Esophagus muscularis mucosa (tissue), 4 donors: ENCODE results near the gene SYNJ2. TPM values are rescaled to one million over a fixed set of nuclear protein-coding genes. Genes with fewer than 3 reads are reported as not detected.
"Not testable (repeated sequence)": the region's sequence is repeated elsewhere in the genome, so short reads cannot be mapped to it uniquely, and the experiment has no call there.

Experiments used
- DNase-seq: peaks from one replicate; pipeline ENCODE4 v3.0.0-alpha.2; 2017; ENCODE audit errors: extremely low spot score
- H3K27ac ChIP-seq, 4 donors: fragments of 200-600 bp; sonication (generic); replicated peaks in 1 of 4; 1 replicate in 3 of 4; 2 replicates in 1 of 4; pipeline ENCODE4 v1.5.1; 2016 to 2019; ENCODE audit warnings: mild to moderate bottlenecking in 1 of 4
- H3K27me3 ChIP-seq, 4 donors: fragments of 200-600 bp; sonication (generic); one replicate each; pipeline versions ENCODE4 v1.5.1 to v1.6.0; 2016 to 2019
- H3K36me3 ChIP-seq, 4 donors: fragments of 200-600 bp; sonication (generic); one replicate each; pipeline ENCODE4 v1.5.1; 2016 to 2019
- H3K4me1 ChIP-seq, 4 donors: fragments of 200-600 bp; sonication (generic); one replicate each; pipeline ENCODE4 v1.5.1; 2016 to 2019
- H3K4me3 ChIP-seq, 4 donors: fragments of 200-600 bp; sonication (generic); 1 replicate in 2 of 4; 2 replicates in 2 of 4; pipeline ENCODE4 v1.5.1; 2016 to 2019; ENCODE audit warnings: mild to moderate bottlenecking in 4 of 4, moderate library complexity in 1 of 4
- H3K9me3 ChIP-seq, 4 donors: fragments of 200-600 bp; sonication (generic); 1 replicate in 3 of 4; 2 replicates in 1 of 4; pipeline ENCODE4 v1.5.1; 2016 to 2019
- EP300 ChIP-seq: sonication (generic); formaldehyde crosslinking; IDR thresholded peaks from one replicate; pipeline ENCODE4 v1.6.1; 2017; ENCODE audit warnings: antibody characterized with exemption
- POLR2A ChIP-seq: fragments of 450-650 bp; IDR thresholded peaks from one replicate; pipeline ENCODE4 v1.6.1; 2017; ENCODE audit warnings: antibody characterized with exemption, moderate library complexity, mild to moderate bottlenecking, low read depth
- POLR2AphosphoS5 ChIP-seq, 2 donors: sonication (generic); formaldehyde crosslinking; IDR thresholded peaks; one replicate each; pipeline ENCODE4 v1.6.1; 2017; ENCODE audit warnings: antibody characterized with exemption in 2 of 2
- WGBS: methylation state at CpG from one replicate; pipeline ENCODE4 v1.1.5; 2018; 5-methylcytosine and 5-hydroxymethylcytosine counted together
- intact Hi-C: fragments of 100-400 bp; cut with DNase I; formaldehyde crosslinking; loops from one replicate; pipeline ENCODE4 v1.15.1; 2023
- total RNA-seq, 4 donors: library from RNA; depleted of rRNA; stranded (reverse); fragments of >200 nt; gene quantifications; one replicate each; pipeline versions ENCODE4 v1.1.0 to v1.2.1, GENCODE V29; 2016
- TF ChIP-seq, protein P1 (sequence below), 3 experiments: fragments of 200-600 bp in 2 of 3; fragments of 450-650 bp in 1 of 3; sonication (generic) in 2 of 3; IDR thresholded peaks; one replicate each; pipeline ENCODE4 v1.5.1; 2017 to 2019; ENCODE audit warnings: antibody characterized with exemption in 3 of 3, mild to moderate bottlenecking in 2 of 3, moderate library complexity in 1 of 3

SYNJ2 gene
- total RNA-seq, 4 donors from 2014 or later, result 17.0 to 25.3 (median 25.1) TPM

DNA sequence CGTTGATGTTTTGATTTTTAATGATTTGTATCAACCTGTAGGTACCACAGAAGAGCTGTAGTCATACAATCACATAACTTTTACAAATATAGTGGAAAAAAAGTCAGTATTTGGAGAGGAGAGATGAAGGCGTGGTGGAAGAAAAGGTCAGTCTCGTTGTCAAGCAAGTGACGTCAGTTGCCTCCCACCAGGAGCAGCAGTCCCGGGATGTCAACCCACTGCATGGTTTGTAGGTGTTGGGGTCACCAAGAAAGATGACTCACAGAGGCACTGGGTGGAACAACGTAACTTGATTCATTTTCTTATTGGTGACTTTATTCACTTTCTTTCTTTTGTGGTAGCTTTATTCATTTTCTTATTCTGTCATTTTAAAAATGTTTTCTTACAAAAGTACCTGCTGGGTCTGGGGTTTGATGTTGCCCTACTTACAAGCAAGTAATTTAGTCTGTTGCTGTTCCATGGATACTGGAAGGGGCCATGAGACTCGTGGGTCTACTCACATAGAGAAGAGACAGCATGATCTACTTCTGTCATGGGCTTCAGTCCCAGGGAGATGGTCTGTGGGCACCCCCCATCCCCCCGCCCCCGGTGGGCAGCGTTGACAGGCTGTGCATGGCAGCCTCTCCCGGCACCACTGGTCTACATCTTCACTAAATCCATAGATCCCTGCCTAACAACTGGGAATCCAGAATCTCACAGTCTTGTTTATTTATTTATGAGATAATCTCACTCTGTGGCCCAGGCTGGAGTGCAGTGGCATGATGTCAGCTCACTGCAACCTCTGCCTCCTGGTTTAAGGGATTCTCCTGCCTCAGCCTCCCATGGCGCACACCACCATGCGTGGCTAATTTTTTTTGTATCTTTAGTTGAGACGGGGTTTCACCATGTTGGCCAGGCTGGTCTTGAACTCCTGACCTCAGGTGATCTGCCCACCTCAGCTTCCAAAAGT is 36.4 kb upstream of the SYNJ2 start:
- peak; percentile 60 for DNase-seq
- intact Hi-C loops, result no loop called here
- TF ChIP-seq, protein P1, sequence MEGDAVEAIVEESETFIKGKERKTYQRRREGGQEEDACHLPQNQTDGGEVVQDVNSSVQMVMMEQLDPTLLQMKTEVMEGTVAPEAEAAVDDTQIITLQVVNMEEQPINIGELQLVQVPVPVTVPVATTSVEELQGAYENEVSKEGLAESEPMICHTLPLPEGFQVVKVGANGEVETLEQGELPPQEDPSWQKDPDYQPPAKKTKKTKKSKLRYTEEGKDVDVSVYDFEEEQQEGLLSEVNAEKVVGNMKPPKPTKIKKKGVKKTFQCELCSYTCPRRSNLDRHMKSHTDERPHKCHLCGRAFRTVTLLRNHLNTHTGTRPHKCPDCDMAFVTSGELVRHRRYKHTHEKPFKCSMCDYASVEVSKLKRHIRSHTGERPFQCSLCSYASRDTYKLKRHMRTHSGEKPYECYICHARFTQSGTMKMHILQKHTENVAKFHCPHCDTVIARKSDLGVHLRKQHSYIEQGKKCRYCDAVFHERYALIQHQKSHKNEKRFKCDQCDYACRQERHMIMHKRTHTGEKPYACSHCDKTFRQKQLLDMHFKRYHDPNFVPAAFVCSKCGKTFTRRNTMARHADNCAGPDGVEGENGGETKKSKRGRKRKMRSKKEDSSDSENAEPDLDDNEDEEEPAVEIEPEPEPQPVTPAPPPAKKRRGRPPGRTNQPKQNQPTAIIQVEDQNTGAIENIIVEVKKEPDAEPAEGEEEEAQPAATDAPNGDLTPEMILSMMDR (IDR thresholded peaks at IDR 0.05), result no peak
- no peak for TF ChIP-seq EP300
- TF ChIP-seq POLR2AphosphoS5 (IDR thresholded peaks at IDR 0.05), result no peak
- TF ChIP-seq POLR2A, result no peak
- H3K36me3 ChIP-seq, result peaks cover 32 to 64% (median 54%) of the 10 kb centered on the region in 4 donors
- 82% methylated on average over 14 of the region's 14 CpGs for WGBS
- H3K27ac ChIP-seq, result no peak overlapping the region
- peaks cover 0 to 13% (median 9%) of the 10 kb centered on the region in 4 donors for H3K9me3 ChIP-seq
- H3K27me3 ChIP-seq, result no peaks in the 10 kb centered on the region
- peaks cover 0 to 3% (median 0%) of the 10 kb centered on the region in 4 donors for H3K4me1 ChIP-seq
- H3K4me3 ChIP-seq, result no peak overlapping the region

DNA sequence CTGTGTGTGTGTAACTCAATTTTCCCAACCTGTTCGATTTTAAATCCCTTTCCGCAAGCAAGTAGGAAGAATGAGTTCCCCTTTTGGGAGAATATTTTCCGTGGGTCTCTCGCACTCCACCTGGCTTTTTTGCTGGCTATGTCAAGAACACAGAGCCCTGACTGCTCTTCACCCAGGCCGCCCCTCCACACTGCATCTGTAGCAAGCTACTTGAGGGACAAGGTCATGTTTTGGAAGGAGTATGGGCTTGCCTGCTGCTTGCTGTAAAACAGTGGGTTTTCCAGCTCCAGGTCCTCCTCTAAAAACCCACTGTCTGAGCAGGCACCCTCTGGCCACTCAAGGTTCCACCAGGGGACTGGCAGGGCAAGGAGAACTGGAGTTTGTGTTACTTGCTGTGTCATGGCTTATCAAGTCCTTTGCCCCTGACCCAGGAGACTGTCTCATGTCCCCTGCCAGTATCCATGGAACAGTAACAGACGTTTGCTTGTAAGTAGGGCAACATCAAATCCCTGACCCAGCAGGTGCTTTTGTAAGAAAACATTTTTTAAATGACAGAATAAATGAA is 35.5 kb upstream of the SYNJ2 start:
- DNase-seq, result no peak
- no peak overlapping the region for H3K4me3 ChIP-seq
- TF ChIP-seq POLR2AphosphoS5 (IDR thresholded peaks at IDR 0.05), result no peak
- TF ChIP-seq POLR2A, result no peak
- TF ChIP-seq, protein P1 (IDR thresholded peaks at IDR 0.05), result no peak
- TF ChIP-seq EP300, result no peak
- no peaks in the 10 kb centered on the region for H3K27me3 ChIP-seq
- intact Hi-C loops, result no loop called here
- 90% methylated on average over 6 of the region's 6 CpGs for WGBS
- peaks cover 0 to 19% (median 10%) of the 10 kb centered on the region in 4 donors for H3K9me3 ChIP-seq
- H3K4me1 ChIP-seq, result peaks cover 0 to 3% (median 0%) of the 10 kb centered on the region in 4 donors
- H3K36me3 ChIP-seq, result peaks cover 23 to 55% (median 46%) of the 10 kb centered on the region in 4 donors
- H3K27ac ChIP-seq, result no peak overlapping the region

DNA sequence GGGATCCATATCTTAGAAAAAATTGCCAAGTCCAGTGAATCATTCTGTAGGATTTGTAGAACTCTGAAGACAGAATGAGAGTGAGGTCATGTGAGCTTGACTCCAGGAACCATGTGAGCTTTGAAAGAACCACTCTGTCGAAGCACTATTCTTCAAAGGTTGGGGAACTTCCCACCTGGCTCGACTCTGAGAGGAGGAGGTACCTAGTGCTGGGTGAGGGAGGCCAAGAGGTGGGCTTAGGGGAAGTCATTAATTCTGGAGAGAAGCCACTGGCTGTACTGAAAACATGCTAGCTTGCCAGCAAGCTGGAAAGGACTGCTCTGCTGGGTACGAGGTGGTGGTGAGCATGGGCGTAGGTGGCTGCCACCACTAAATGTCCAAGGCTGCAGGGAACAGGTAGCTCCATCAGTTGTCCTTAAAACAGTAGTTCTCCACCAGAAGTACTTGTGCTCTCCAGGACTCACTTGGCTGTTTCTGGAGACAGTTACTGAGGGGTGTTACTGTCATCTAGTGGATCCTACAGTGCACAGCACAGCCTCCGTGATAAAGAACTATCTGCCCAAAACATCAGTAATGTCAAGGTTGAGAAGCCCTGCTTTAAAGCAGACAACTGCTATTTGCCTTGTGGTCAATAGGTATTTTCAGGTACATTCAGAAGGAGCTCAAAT is 34.7 kb upstream of the SYNJ2 start:
- WGBS, result 65% methylated on average over 5 of the region's 5 CpGs
- Histone ChIP-seq H3K9me3 (peaks cover 0 to 19% (median 10%) of the 10 kb centered on the region in 4 donors), H3K4me3 (no peak overlapping the region), H3K4me1 (peaks cover 0 to 3% (median 0%) of the 10 kb centered on the region in 4 donors), H3K36me3 (peaks cover 17 to 46% (median 37%) of the 10 kb centered on the region in 4 donors), H3K27ac (no peak overlapping the region), H3K27me3 (no peaks in the 10 kb centered on the region)
- DNase-seq, result peak; percentile 89
- TF ChIP-seq POLR2AphosphoS5 (IDR thresholded peaks at IDR 0.05) (peak in 1 of 2 donors; percentile 14), POLR2A (no peak), EP300 (no peak)
- TF ChIP-seq, protein P1 (IDR thresholded peaks at IDR 0.05), result peak in 2 of 3 experiments; percentile 11 to 47
- intact Hi-C loops, result no loop called here

DNA sequence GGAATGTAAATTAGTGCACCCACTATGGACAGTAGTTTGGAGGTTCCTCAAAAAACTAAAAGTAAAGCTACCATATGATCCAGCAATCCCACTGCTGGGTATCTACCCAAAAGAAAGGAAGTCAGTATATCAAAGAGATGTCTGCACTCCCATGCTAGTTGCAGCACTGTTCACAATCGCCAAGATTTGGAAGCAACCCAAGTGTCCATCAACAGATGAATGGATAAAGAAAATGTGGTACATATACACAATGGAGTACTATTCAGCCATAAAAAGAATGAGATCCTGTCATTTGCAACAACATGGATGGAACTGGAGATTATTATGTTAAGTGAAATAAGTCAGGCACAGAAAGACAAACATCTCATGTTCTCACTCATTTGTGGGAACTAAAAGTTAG is 30.8 kb upstream of the SYNJ2 start:
- Histone ChIP-seq H3K9me3 (peaks cover 0 to 19% (median 10%) of the 10 kb centered on the region in 4 donors), H3K4me1 (peaks cover 0 to 15% (median 14%) of the 10 kb centered on the region in 4 donors)
- DNase-seq, H3K4me3 ChIP-seq, intact Hi-C loops, H3K36me3 ChIP-seq, H3K27me3 ChIP-seq, H3K27ac ChIP-seq: not testable (repeated sequence)
- WGBS, result 93% methylated on average over 1 of the region's 1 CpG

DNA sequence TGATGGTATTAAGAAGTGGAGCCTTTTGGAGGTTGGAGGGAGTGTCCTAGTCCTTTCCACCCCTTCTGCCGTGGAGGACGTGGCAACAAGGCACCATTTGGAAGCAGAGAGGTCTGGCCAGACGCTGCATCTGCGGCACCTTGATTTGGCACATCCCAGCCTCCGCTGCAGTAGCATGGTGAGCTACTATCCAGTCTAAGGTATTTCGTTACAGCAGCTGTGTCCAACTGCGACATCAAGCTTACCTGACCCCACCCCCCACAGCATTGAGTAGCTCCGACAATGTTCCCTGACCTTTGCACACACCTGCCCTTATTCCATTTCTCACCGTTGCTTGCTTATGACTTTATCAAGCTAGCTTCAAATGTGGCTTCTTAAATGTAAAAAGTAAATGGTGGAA is 29.8 kb upstream of the SYNJ2 start:
- intact Hi-C loops, result no loop called here

More for the DNA sequence above, 29.8 kb upstream of the SYNJ2 start:
- H3K36me3 ChIP-seq, result no peaks in the 10 kb centered on the region
- peaks cover 0 to 15% (median 14%) of the 10 kb centered on the region in 4 donors for H3K4me1 ChIP-seq
- no peak overlapping the region for H3K27ac ChIP-seq
- DNase-seq, result no peak
- TF ChIP-seq, protein P1 (IDR thresholded peaks at IDR 0.05), result no peak
- TF ChIP-seq POLR2AphosphoS5 (IDR thresholded peaks at IDR 0.05), result no peak
- no peak for TF ChIP-seq POLR2A
- TF ChIP-seq EP300, result no peak
- H3K4me3 ChIP-seq, result no peak overlapping the region
- peaks cover 0 to 19% (median 10%) of the 10 kb centered on the region in 4 donors for H3K9me3 ChIP-seq
- H3K27me3 ChIP-seq, result no peaks in the 10 kb centered on the region
- 93% methylated on average over 9 of the region's 9 CpGs for WGBS
